CD4-positive, alpha-beta T cell (primary cell): ENCODE data around the gene CFAP157. TPM values are rescaled to one million over a fixed set of nuclear protein-coding genes. Genes with fewer than 3 reads are reported as not detected.

Experiments
- ATAC-seq: fragments of 200-7000 bp; cut with Tn5 transposase; one replicate; pipeline ENCODE4 v1.10.0; 2022; ENCODE audit warnings: mild to moderate bottlenecking; ENCODE audit not compliant: poor library complexity
- CTCF ChIA-PET: fragments of 350-600 bp; sonication (Branson Sonifier 250); formaldehyde crosslinking; loops from one replicate; lab custom pipeline; 2021; ENCODE audit warnings: antibody characterized with exemption, inconsistent platforms; lab: Charles Lee
- POLR2A ChIA-PET: fragments of 350-600 bp; sonication (Branson Sonifier 250); formaldehyde crosslinking; loops from one replicate; lab custom pipeline; 2021; ENCODE audit warnings: antibody characterized with exemption, inconsistent platforms; lab: Charles Lee
- DNase-seq, 14 experiments: peaks; one replicate each; pipeline ENCODE4 v3.0.0-alpha.2; 2013 to 2020; ENCODE audit warnings: mixed read lengths in 2 of 14
- H3K27ac ChIP-seq, 2 donors: one replicate each; pipeline versions ENCODE4 v1.5.1 to v1.7.0; 2013; ENCODE audit warnings: low read length in 2 of 2, low read depth in 1 of 2, mild to moderate bottlenecking in 1 of 2
- H3K27me3 ChIP-seq, 2 experiments: 1 replicate in 1 of 2; 2 replicates in 1 of 2; pipeline versions ENCODE4 v1.6.1 to v1.7.0; 2013; ENCODE audit warnings: low read length in 2 of 2, control low read depth in 1 of 2, mild to moderate bottlenecking in 1 of 2, moderate library complexity in 1 of 2; ENCODE audit not compliant: insufficient read depth in 2 of 2, control insufficient read depth in 1 of 2
- H3K36me3 ChIP-seq: one replicate; pipeline ENCODE4 v1.6.1; 2013; ENCODE audit warnings: low read length, control low read depth; ENCODE audit not compliant: insufficient read depth
- H3K4me1 ChIP-seq: one replicate; pipeline ENCODE4 v1.6.1; 2013; ENCODE audit warnings: low read length, control low read depth; ENCODE audit not compliant: insufficient read depth
- H3K4me3 ChIP-seq: one replicate; pipeline ENCODE4 v1.5.1; 2013; ENCODE audit warnings: mild to moderate bottlenecking, low read length, moderate library complexity
- H3K9me3 ChIP-seq, 2 experiments: 1 replicate in 1 of 2; 2 replicates in 1 of 2; pipeline versions ENCODE4 v1.6.1 to v1.7.0; 2013; ENCODE audit warnings: low read length in 2 of 2, mild to moderate bottlenecking in 2 of 2, control low read depth in 1 of 2, moderate library complexity in 1 of 2; ENCODE audit not compliant: control insufficient read depth in 1 of 2, insufficient read depth in 1 of 2
- H3K27ac Mint-ChIP-seq: one replicate; pipeline ENCODE4 v1.8.0; 2020; ENCODE audit warnings: mixed read lengths
- H3K27me3 Mint-ChIP-seq: one replicate; pipeline ENCODE4 v1.8.0; 2021; ENCODE audit warnings: mixed read lengths
- H3K36me3 Mint-ChIP-seq: one replicate; pipeline ENCODE4 v1.8.0; 2021; ENCODE audit warnings: low read depth, mixed read lengths
- H3K4me1 Mint-ChIP-seq: one replicate; pipeline ENCODE4 v1.8.0; 2021; ENCODE audit warnings: low read depth, mixed read lengths
- H3K4me3 Mint-ChIP-seq: one replicate; pipeline ENCODE4 v1.8.0; 2020; ENCODE audit warnings: mild to moderate bottlenecking, mixed read lengths
- H3K9me3 Mint-ChIP-seq: one replicate; pipeline ENCODE4 v1.8.0; 2020; ENCODE audit warnings: mixed read lengths
- intact Hi-C, 2 experiments: fragments of 100-400 bp; cut with DNase I in 1 of 2; cut with micrococcal nuclease in 1 of 2; formaldehyde crosslinking; loops; one replicate each; pipeline versions ENCODE4 v1.15.1 to v1.9.0; 2023 to 2025; cut with DNase I, micrococcal nuclease
- total RNA-seq, 174 experiments: library from RNA in 2 of 174; stranded (reverse) in 2 of 174; gene quantifications; one replicate each; pipeline ENCODE4 v1.2.3 and lab custom pipeline; 2021 to 2026
- TF ChIP-seq, protein P1 (sequence below): fragments of 200-600 bp; IDR thresholded peaks from one replicate; pipeline ENCODE4 v1.8.0; 2022; ENCODE audit warnings: antibody characterized with exemption, mild to moderate bottlenecking

CFAP157 gene
- total RNA-seq, 2 experiments from 2014 or later: 0.11 TPM; not detected in 1

- ATAC-seq (peak; percentile 76), DNase-seq (peak in 10 of 14 experiments; percentile 15 to 77 (median 32))
- Histone ChIP-seq H3K36me3 (no peaks in the 10 kb centered on the region), H3K9me3 (no peaks in the 10 kb centered on the region), H3K4me1 (peaks cover 29% of the 10 kb centered on the region), H3K27ac (no peak overlapping the region), H3K4me3 (no peak overlapping the region), H3K27me3 (no peaks in the 10 kb centered on the region)
- Mint-ChIP-seq H3K27me3 (no peaks in the 10 kb centered on the region), H3K4me3 (no peak overlapping the region), H3K36me3 (no peaks in the 10 kb centered on the region), H3K27ac (no peak overlapping the region), H3K4me1 (peaks cover 19% of the 10 kb centered on the region), H3K9me3 (no peaks in the 10 kb centered on the region)
- ChIA-PET CTCF (interaction anchor here (2.2 kb wide), 1 partner anchor 27 kb away, joined by 6 read pairs; the partner anchor contains the start of gene TOR2A), POLR2A (no interaction called here)
- intact Hi-C loops: loop anchor here in 1 of 2 experiments (5.0 kb wide), 1 partner anchor 85 kb away; no protein-coding TSS in a partner anchor
- TF ChIP-seq, protein P1, sequence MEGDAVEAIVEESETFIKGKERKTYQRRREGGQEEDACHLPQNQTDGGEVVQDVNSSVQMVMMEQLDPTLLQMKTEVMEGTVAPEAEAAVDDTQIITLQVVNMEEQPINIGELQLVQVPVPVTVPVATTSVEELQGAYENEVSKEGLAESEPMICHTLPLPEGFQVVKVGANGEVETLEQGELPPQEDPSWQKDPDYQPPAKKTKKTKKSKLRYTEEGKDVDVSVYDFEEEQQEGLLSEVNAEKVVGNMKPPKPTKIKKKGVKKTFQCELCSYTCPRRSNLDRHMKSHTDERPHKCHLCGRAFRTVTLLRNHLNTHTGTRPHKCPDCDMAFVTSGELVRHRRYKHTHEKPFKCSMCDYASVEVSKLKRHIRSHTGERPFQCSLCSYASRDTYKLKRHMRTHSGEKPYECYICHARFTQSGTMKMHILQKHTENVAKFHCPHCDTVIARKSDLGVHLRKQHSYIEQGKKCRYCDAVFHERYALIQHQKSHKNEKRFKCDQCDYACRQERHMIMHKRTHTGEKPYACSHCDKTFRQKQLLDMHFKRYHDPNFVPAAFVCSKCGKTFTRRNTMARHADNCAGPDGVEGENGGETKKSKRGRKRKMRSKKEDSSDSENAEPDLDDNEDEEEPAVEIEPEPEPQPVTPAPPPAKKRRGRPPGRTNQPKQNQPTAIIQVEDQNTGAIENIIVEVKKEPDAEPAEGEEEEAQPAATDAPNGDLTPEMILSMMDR: no peak
These were observed 978 bp downstream of the CFAP157 start for GRCh38 chr9:127707766-127708165.

- intact Hi-C loops: loop anchor here in 1 of 2 experiments (5.0 kb wide), 1 partner anchor 87 kb away; no protein-coding TSS in a partner anchor
- ATAC-seq (no peak), DNase-seq (no peak)
- no peaks in the 10 kb centered on the region for H3K36me3 Mint-ChIP-seq
- Histone ChIP-seq H3K27me3 (no peaks in the 10 kb centered on the region), H3K36me3 (no peaks in the 10 kb centered on the region), H3K4me1 (peaks cover 33% of the 10 kb centered on the region), H3K27ac (no peak overlapping the region), H3K4me3 (no peak overlapping the region), H3K9me3 (no peaks in the 10 kb centered on the region)
- POLR2A ChIA-PET: interaction anchor here (0.6 kb wide), 1 partner anchor 94 kb away, joined by 3 read pairs; no protein-coding TSS in a partner anchor
- TF ChIP-seq, protein P1: no peak
- no peaks in the 10 kb centered on the region for H3K9me3 Mint-ChIP-seq
- CTCF ChIA-PET: interaction anchor here (2.2 kb wide), 1 partner anchor 25 kb away, joined by 6 read pairs; the partner anchor contains the start of gene TOR2A
- H3K27me3 Mint-ChIP-seq: no peaks in the 10 kb centered on the region
- no peak overlapping the region for H3K4me3 Mint-ChIP-seq
- no peak overlapping the region for H3K27ac Mint-ChIP-seq
- H3K4me1 Mint-ChIP-seq: peaks cover 19% of the 10 kb centered on the region
These were observed 2.3 kb downstream of the CFAP157 start for GRCh38 chr9:127708952-127709587.

DNA sequence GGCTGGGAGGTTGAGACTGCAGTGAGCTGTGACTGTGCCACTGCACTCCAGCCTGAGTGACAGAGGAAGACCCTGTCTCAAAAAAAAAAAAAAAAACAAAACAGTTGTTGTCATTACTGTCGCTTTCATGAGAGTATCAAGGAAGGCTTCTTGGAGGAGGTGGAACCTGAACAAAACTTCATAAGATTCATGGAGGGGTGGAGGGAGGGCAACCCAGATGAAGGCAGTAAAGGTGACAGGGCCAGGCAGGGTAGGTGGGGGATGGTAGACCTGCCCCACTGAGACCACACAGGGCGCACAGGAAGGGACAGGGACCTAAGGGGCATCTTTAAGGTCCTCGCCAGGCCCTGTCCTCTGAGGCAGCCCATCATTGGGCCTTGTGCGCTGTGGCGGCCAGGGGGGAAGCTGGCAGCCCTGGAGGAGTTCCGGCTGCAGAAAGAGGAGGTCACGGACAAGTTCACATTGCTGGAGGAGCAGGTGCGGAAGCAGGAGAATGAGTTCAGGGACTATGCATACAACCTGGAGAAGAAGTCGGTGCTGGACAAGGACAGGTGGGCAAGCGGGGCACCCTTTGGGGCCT lies 3.5 kb downstream of the CFAP157 start:
- DNase-seq (no peak), ATAC-seq (no peak)
- ChIA-PET POLR2A (no interaction called here), CTCF (interaction anchor here (1.0 to 1.2 kb wide), 2 partner anchors 24 to 25 kb away, joined by 3 to 4 read pairs; partner anchors contain the start of gene TOR2A)
- H3K36me3 Mint-ChIP-seq: peaks cover under 1% of the 10 kb centered on the region
- H3K9me3 Mint-ChIP-seq: no peaks in the 10 kb centered on the region
- Histone ChIP-seq H3K9me3 (no peaks in the 10 kb centered on the region), H3K4me3 (no peak overlapping the region), H3K4me1 (peaks cover 43% of the 10 kb centered on the region), H3K27me3 (no peaks in the 10 kb centered on the region), H3K27ac (no peak overlapping the region), H3K36me3 (no peaks in the 10 kb centered on the region)
- H3K27ac Mint-ChIP-seq: no peak overlapping the region
- TF ChIP-seq, protein P1: no peak
- peak overlapping the region; percentile 54 for H3K4me3 Mint-ChIP-seq
- H3K27me3 Mint-ChIP-seq: no peaks in the 10 kb centered on the region
- H3K4me1 Mint-ChIP-seq: peaks cover 19% of the 10 kb centered on the region
- intact Hi-C loops: loop anchor here in 1 of 2 experiments (10.0 kb wide), 1 partner anchor 95 kb away; the partner anchor contains the start of gene STXBP1
